ENCODE data around the gene BBS9. TPM values are rescaled to one million over a fixed set of nuclear protein-coding genes. Genes with fewer than 3 reads are reported as not detected.

BBS9 gene
- total RNA-seq, 1 experiment from 2014 or later = 5.7 TPM

GRCh38 chr7:33130184-33130583 lies 820 bp downstream of the BBS9 start:
- no peak for ATAC-seq
- no peaks in the 10 kb centered on the region for H3F3A ChIP-seq (ENCODE audit: low read length, unreplicated experiment)
- H2AFZ ChIP-seq (ENCODE audit: low read length) = peak overlapping the region; percentile 97
- peak overlapping the region; percentile 77; the same call in 1 of the 2 replicates for H3K9ac ChIP-seq (ENCODE audit: low read length)
- DNase-seq = no peak
- no TSS peak for BruUV-seq (replicated peaks)
- H4K20me1 ChIP-seq (ENCODE audit: low read length) = no peaks in the 10 kb centered on the region
- 0 out of 2 replicates have a peak, but pooled peaks cover 4% of the 10 kb centered on the region for H3K79me2 ChIP-seq (ENCODE audit: low read length)
- ChIA-PET CTCF (no interaction called here), POLR2A (ENCODE audit: unreplicated experiment) (interaction anchor here (0.6 kb wide), 1 partner anchor 12 kb away, joined by 4 read pairs; no protein-coding TSS in a partner anchor)
- intact Hi-C loops (cut with micrococcal nuclease) = no loop called here
- no peaks in the 10 kb centered on the region for H3K9me2 ChIP-seq (replicated peaks; ENCODE audit: low read length)
- no peak overlapping the region for H3K27ac ChIP-seq (ENCODE audit: low read length)
- H3K4me1 ChIP-seq (ENCODE audit: insufficient read depth, low read length) = peaks cover 11% of the 10 kb centered on the region
- H3K4me2 ChIP-seq (ENCODE audit: low read length) = peak overlapping the region; percentile 82
- H3K27me3 ChIP-seq (ENCODE audit: low read length) = no peaks in the 10 kb centered on the region
- no peaks in the 10 kb centered on the region for H3K9me3 ChIP-seq (ENCODE audit: low read length)
- peak overlapping the region; percentile 85 for H3K4me3 ChIP-seq (ENCODE audit: low read length)
- no peaks in the 10 kb centered on the region for H3K36me3 ChIP-seq (ENCODE audit: low read depth, low read length)
- no peak for TF ChIP-seq CTCF (conservative IDR thresholded peaks at IDR 0.05; ENCODE audit: low read depth, low read length)
- no peak for TF ChIP-seq EZH2 (IDR thresholded peaks at IDR 0.05; ENCODE audit: low read length, unreplicated experiment)
- TF ChIP-seq EZH2phosphoT487 (IDR thresholded peaks at IDR 0.05; ENCODE audit: borderline replicate concordance, low read length) = no peak

DNA sequence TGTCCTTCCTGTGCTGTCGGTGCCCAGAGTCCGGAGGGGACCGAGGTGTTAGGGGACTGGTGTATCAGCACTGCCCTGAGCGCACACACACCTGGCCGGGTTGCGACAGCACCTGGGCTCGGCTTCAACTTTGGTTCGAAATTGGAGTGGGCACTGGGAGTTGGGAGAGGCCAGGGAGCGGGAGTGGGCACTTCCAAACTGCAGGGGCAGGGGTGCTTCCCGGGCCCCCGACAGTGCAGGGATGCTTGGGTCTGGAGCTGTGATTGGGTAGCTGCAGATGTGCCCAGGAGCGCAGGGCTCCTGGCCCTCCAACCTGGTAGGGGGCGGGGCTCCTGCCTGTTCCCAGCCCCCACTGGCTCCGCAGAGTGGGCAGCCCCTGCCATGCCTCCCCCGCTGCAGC lies 7.7 kb downstream of the BBS9 start:
- no peaks in the 10 kb centered on the region for H4K20me1 ChIP-seq (ENCODE audit: low read length)
- no peak overlapping the region for H3K9ac ChIP-seq (ENCODE audit: low read length)
- no peaks in the 10 kb centered on the region for H3K36me3 ChIP-seq (ENCODE audit: low read depth, low read length)
- TF ChIP-seq CTCF (conservative IDR thresholded peaks at IDR 0.05; ENCODE audit: low read depth, low read length) = no peak
- TF ChIP-seq EZH2phosphoT487 (IDR thresholded peaks at IDR 0.05; ENCODE audit: borderline replicate concordance, low read length) = no peak
- no peak for TF ChIP-seq EZH2 (IDR thresholded peaks at IDR 0.05; ENCODE audit: low read length, unreplicated experiment)
- H3F3A ChIP-seq (ENCODE audit: low read length, unreplicated experiment) = no peaks in the 10 kb centered on the region
- ChIA-PET CTCF (no interaction called here), POLR2A (ENCODE audit: unreplicated experiment) (no interaction called here)
- H2AFZ ChIP-seq (ENCODE audit: low read length) = no peak overlapping the region
- intact Hi-C loops (cut with micrococcal nuclease) = no loop called here
- BruUV-seq (replicated peaks) = no TSS peak
- no peak overlapping the region for H3K27ac ChIP-seq (ENCODE audit: low read length)
- no peak overlapping the region for H3K4me3 ChIP-seq (ENCODE audit: low read length)
- ATAC-seq (no peak), DNase-seq (no peak)
- H3K4me2 ChIP-seq (ENCODE audit: low read length) = no peak overlapping the region
- H3K79me2 ChIP-seq (ENCODE audit: low read length) = no peaks in the 10 kb centered on the region
- no peaks in the 10 kb centered on the region for H3K4me1 ChIP-seq (ENCODE audit: insufficient read depth, low read length)
- no peaks in the 10 kb centered on the region for H3K27me3 ChIP-seq (ENCODE audit: low read length)
- H3K9me2 ChIP-seq (replicated peaks; ENCODE audit: low read length) = no peaks in the 10 kb centered on the region
- H3K9me3 ChIP-seq (ENCODE audit: low read length) = no peaks in the 10 kb centered on the region

DNA sequence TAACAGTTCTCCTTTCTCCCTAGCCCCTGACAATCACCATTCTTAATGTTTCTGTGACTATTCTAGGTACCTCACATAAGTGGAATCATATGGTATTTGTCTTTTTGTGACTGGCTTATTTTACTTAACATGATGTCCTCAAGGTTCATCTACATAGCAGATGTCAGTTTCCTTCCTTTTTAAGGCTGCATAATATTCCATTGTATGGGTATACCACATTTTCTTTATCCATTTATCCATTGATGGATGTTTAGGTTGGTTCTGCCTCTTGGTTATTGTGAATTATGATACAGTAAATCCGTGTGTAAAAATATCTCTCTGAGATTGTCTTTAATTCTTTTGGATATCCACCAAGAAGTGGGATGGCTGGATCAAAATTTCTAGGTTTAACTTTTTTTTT lies 13.2 kb downstream of the BBS9 start:
- H3K79me2 ChIP-seq (ENCODE audit: low read length) = no peaks in the 10 kb centered on the region

More for the DNA sequence above, 13.2 kb downstream of the BBS9 start:
- Histone ChIP-seq H3K27me3 (ENCODE audit: low read length) (no peaks in the 10 kb centered on the region), H3K36me3 (ENCODE audit: low read depth, low read length) (no peaks in the 10 kb centered on the region), H3K4me1 (ENCODE audit: insufficient read depth, low read length) (peaks cover 5% of the 10 kb centered on the region; the same call in 1 of the 2 replicates), H2AFZ (ENCODE audit: low read length) (no peak overlapping the region), H3K27ac (ENCODE audit: low read length) (no peak overlapping the region), H3K9me2 (replicated peaks; ENCODE audit: low read length) (no peaks in the 10 kb centered on the region), H3K4me3 (ENCODE audit: low read length) (no peak overlapping the region), H4K20me1 (ENCODE audit: low read length) (no peaks in the 10 kb centered on the region), H3K9ac (ENCODE audit: low read length) (no peak overlapping the region), H3K4me2 (ENCODE audit: low read length) (no peak overlapping the region), H3K9me3 (ENCODE audit: low read length) (no peaks in the 10 kb centered on the region), H3F3A (ENCODE audit: low read length, unreplicated experiment) (no peaks in the 10 kb centered on the region)
- ChIA-PET POLR2A (ENCODE audit: unreplicated experiment) (no interaction called here), CTCF (no interaction called here)
- DNase-seq (no peak), ATAC-seq (no peak)
- TF ChIP-seq EZH2 (IDR thresholded peaks at IDR 0.05; ENCODE audit: low read length, unreplicated experiment) (no peak), CTCF (conservative IDR thresholded peaks at IDR 0.05; ENCODE audit: low read depth, low read length) (no peak), EZH2phosphoT487 (IDR thresholded peaks at IDR 0.05; ENCODE audit: borderline replicate concordance, low read length) (no peak)
- intact Hi-C loops (cut with micrococcal nuclease) = no loop called here
- no TSS peak for BruUV-seq (replicated peaks)
